Prostate gland (tissue), 2 donors: ENCODE measurements around the gene YEATS2. TPM values are rescaled to one million over a fixed set of nuclear protein-coding genes. Genes with fewer than 3 reads are reported as not detected.
"Not testable (repeated sequence)": the region's sequence is repeated elsewhere in the genome, so short reads cannot be mapped to it uniquely, and the experiment has no call there.

Source experiments
- DNase-seq: peaks from one replicate; pipeline ENCODE4 v3.0.0-alpha.2; 2019; ENCODE audit warnings: low spot score
- H3K27ac ChIP-seq, 2 donors: fragments of 200-600 bp; sonication (generic); 2 replicates each; pipeline ENCODE4 v1.5.1; 2017 to 2019
- H3K27me3 ChIP-seq: fragments of 200-600 bp; sonication (generic); replicated peaks from 2 replicates; pipeline ENCODE4 v1.5.1; 2019; ENCODE audit not compliant: insufficient read depth
- H3K36me3 ChIP-seq, 2 donors: fragments of 200-600 bp; sonication (generic); 1 replicate in 1 of 2; 2 replicates in 1 of 2; pipeline versions ENCODE4 v1.5.1 to v1.8.1; 2017 to 2019
- H3K4me1 ChIP-seq: fragments of 200-600 bp; sonication (generic); replicated peaks from 2 replicates; pipeline ENCODE4 v1.5.1; 2019
- H3K4me3 ChIP-seq, 2 donors: fragments of 200-600 bp; sonication (generic); 2 replicates each; pipeline ENCODE4 v1.5.1; 2017 to 2019
- H3K9me3 ChIP-seq: fragments of 200-600 bp; sonication (generic); 2 replicates; pipeline ENCODE4 v1.5.1; 2017
- POLR2A ChIP-seq: fragments of 450-650 bp; IDR thresholded peaks from one replicate; pipeline ENCODE4 v1.6.1; 2016; ENCODE audit warnings: antibody characterized with exemption, mild to moderate bottlenecking
- POLR2AphosphoS5 ChIP-seq: sonication (generic); formaldehyde crosslinking; IDR thresholded peaks from one replicate; pipeline ENCODE4 v1.6.1; 2017; ENCODE audit warnings: antibody characterized with exemption
- WGBS: methylation state at CpG from one replicate; pipeline ENCODE4 v1.1.5; 2018; 5-methylcytosine and 5-hydroxymethylcytosine counted together
- intact Hi-C: fragments of 100-400 bp; cut with DNase I; formaldehyde crosslinking; loops from one replicate; pipeline ENCODE4 v1.14.2; 2022
- total RNA-seq, 2 donors: library from RNA; depleted of rRNA; stranded (reverse); fragments of >200 nt; gene quantifications; one replicate each; pipeline ENCODE4 v1.1.0, GENCODE V29; 2016
- TF ChIP-seq, protein P1 (sequence below), 4 experiments: fragments of 200-600 bp in 2 of 4; fragments of 450-650 bp in 2 of 4; sonication (generic) in 2 of 4; IDR thresholded peaks; 1 replicate in 3 of 4; 2 replicates in 1 of 4; pipeline ENCODE4 v1.5.1; 2016 to 2019; ENCODE audit warnings: antibody characterized with exemption in 4 of 4, mild to moderate bottlenecking in 2 of 4, moderate library complexity in 2 of 4

The YEATS2 gene
- total RNA-seq, 2 donors from 2014 or later, result 24.1 to 24.8 TPM

DNA sequence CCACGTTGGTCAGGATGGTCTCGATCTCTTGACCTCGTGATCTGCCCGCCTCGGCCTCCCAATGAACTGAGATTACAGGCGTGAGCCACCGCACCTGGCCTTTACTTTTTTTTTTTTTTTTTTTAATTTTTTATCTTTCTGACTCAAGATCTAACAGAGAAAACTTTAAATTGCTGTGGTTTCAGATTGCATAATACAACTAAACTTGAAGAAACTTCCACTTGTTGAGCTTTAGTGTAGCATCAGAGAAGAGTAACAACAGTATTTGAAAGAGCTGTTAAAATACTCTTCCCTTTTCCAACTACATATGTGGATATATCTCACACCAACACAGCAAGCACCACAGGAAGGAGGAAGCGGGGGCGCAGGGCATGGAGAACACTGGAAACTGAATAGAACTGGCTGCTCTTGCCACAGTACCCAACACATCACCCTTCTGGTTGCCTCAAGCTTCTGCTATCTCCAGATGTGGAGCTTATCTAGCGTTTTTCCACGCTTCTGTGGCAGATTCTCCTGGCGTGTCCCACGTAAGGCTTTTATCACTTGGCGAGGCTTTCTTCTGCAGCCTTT lies 82.4 kb downstream of the YEATS2 start:
- Histone ChIP-seq H3K27ac (no peak overlapping the region), H3K9me3 (no peaks in the 10 kb centered on the region), H3K36me3 (no peaks in the 10 kb centered on the region), H3K4me3 (no peak overlapping the region), H3K4me1 (no peaks in the 10 kb centered on the region), H3K27me3 (no peaks in the 10 kb centered on the region)
- 85% methylated on average over 14 of the region's 14 CpGs for WGBS
- DNase-seq, result no peak
- TF ChIP-seq, protein P1, sequence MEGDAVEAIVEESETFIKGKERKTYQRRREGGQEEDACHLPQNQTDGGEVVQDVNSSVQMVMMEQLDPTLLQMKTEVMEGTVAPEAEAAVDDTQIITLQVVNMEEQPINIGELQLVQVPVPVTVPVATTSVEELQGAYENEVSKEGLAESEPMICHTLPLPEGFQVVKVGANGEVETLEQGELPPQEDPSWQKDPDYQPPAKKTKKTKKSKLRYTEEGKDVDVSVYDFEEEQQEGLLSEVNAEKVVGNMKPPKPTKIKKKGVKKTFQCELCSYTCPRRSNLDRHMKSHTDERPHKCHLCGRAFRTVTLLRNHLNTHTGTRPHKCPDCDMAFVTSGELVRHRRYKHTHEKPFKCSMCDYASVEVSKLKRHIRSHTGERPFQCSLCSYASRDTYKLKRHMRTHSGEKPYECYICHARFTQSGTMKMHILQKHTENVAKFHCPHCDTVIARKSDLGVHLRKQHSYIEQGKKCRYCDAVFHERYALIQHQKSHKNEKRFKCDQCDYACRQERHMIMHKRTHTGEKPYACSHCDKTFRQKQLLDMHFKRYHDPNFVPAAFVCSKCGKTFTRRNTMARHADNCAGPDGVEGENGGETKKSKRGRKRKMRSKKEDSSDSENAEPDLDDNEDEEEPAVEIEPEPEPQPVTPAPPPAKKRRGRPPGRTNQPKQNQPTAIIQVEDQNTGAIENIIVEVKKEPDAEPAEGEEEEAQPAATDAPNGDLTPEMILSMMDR (IDR thresholded peaks at IDR 0.05), result no peak
- no peak for TF ChIP-seq POLR2A
- TF ChIP-seq POLR2AphosphoS5, result no peak
- intact Hi-C loops, result no loop called here

DNA sequence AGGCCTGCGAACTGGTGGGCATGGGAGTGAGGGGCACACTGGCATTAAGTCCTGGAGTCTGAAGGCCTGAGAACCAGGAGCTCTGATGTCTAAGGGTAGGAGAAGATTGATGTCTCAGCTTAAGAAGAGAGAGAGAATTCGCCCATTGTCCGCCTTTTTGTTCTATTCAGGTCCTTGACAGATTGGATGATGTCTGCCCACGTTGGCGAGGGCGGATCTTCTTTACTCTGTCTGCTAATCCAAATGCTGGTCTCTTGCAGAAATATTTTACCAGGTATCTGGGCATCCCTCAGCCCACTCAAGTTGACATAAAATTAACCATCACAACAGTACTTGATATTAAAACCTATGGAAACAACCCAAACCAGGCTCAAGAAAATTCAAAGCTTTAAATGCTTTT lies 83.6 kb downstream of the YEATS2 start:
- H3K4me1 ChIP-seq, result no peaks in the 10 kb centered on the region
- 95% methylated on average over 6 of the region's 6 CpGs for WGBS
- DNase-seq, result no peak
- intact Hi-C loops, result no loop called here
- no peaks in the 10 kb centered on the region for H3K36me3 ChIP-seq
- no peak overlapping the region for H3K27ac ChIP-seq
- TF ChIP-seq, protein P1 (IDR thresholded peaks at IDR 0.05), result no peak
- TF ChIP-seq POLR2A (no peak), POLR2AphosphoS5 (no peak)
- no peaks in the 10 kb centered on the region for H3K9me3 ChIP-seq
- no peak overlapping the region for H3K4me3 ChIP-seq
- H3K27me3 ChIP-seq, result no peaks in the 10 kb centered on the region

DNA sequence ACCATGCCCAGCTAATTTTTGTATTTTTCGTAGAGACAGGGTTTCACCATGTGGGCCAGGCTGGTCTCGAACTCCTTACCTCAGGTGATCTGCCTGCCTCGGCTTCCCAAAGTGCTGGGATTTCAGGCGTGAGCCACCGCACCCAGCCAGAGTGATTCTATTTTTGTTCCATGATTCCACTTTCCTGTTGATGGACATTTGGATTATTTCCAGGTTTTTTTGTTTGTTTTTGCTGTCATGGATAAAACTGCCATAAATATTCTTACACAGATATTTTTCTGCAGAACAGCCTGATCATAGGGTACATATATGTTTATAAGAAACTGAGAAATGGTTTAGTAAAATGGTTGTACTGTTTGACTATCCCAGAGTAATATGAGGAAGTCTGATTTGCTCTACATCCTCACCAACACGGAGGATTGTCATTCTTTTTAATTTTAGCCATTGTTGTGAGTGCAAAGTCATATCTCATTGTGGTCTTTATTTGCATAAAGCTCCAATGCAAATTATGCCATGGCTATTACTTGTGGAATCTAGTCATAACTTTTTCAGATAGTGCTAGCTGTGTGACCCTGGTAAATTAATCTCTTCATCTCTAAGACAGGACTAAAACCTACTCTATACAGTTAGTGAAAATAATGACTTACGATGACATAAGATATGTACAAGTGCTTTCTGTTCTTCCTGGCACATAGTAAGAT lies 85.1 kb downstream of the YEATS2 start:
- Histone ChIP-seq H3K27me3 (no peaks in the 10 kb centered on the region), H3K4me3 (no peak overlapping the region), H3K4me1 (no peaks in the 10 kb centered on the region), H3K9me3 (no peaks in the 10 kb centered on the region), H3K27ac (no peak overlapping the region), H3K36me3 (no peaks in the 10 kb centered on the region)
- 83% methylated on average over 7 of the region's 7 CpGs for WGBS
- no peak for DNase-seq
- intact Hi-C loops, result no loop called here
- TF ChIP-seq, protein P1 (IDR thresholded peaks at IDR 0.05), result no peak
- TF ChIP-seq POLR2A (no peak), POLR2AphosphoS5 (no peak)

DNA sequence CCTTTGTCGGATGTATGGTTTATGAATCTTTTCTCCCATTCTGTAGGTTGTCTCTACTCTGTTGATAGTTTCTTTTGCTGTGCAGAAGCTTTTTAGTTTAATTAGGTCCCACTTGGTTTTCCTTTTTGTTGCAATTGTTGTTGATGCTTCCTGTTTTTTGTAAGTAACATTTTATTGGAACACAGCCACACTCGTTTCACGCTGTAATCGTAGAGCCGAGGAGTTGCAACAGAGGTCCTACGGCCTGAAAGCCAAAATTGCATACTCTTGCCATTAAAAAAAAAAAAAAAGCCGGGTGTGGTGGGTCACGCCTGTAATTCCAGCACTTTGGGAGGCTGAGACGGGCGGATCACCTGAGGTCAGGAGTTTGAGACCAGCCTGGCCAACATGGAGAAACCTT lies 86.9 kb downstream of the YEATS2 start:
- DNase-seq, H3K27ac ChIP-seq, H3K36me3 ChIP-seq, H3K4me3 ChIP-seq, H3K4me1 ChIP-seq, H3K9me3 ChIP-seq, H3K27me3 ChIP-seq, intact Hi-C loops: not testable (repeated sequence)
- WGBS, result 94% methylated on average over 10 of the region's 10 CpGs

DNA sequence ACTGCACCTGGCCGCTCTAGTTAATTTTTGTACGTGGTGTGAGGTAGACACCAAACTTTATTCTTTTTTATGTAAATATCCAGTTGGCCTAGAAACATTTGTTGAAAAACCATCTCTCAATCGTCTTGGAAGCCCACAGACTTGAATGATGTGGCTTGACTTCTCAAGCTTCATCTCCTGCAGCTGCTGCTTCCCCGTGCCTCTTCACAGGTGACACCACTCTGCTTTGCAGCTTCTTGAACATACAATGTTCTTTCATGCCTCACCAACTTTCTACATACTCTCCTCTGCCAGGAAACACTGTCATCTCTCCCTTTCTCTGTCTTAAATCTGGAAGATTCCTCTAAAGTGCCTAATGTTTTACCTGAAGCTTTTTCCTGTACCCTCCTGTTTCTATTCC lies 92.2 kb downstream of the YEATS2 start:
- intact Hi-C loops, result no loop called here
- Histone ChIP-seq H3K4me3 (no peak overlapping the region), H3K27ac (no peak overlapping the region), H3K9me3 (no peaks in the 10 kb centered on the region), H3K4me1 (no peaks in the 10 kb centered on the region), H3K27me3 (no peaks in the 10 kb centered on the region), H3K36me3 (no peaks in the 10 kb centered on the region)
- TF ChIP-seq POLR2A, result no peak
- TF ChIP-seq, protein P1 (IDR thresholded peaks at IDR 0.05), result no peak
- no peak for TF ChIP-seq POLR2AphosphoS5
- DNase-seq, result no peak
- 82% methylated on average over 4 of the region's 4 CpGs for WGBS
